Gastrocnemius medialis (tissue), 4 donors: ENCODE results near the gene PRKAR2B.
"Not testable (repeated sequence)": the region's sequence is repeated elsewhere in the genome, so short reads cannot be mapped to it uniquely, and the experiment has no call there.

Experiments
- POLR2A ChIP-seq, 2 donors: fragments of 450-650 bp; IDR thresholded peaks; one replicate each; pipeline ENCODE4 v1.6.1; 2017; ENCODE audit warnings: antibody characterized with exemption in 2 of 2, mild to moderate bottlenecking in 2 of 2, moderate library complexity in 2 of 2
- TF ChIP-seq, protein P1 (sequence below), 5 experiments: fragments of 450-650 bp in 3 of 5; fragments of 200-600 bp in 2 of 5; sonication (generic) in 2 of 5; IDR thresholded peaks in 4 of 5; conservative IDR thresholded peaks in 1 of 5; 1 replicate in 4 of 5; 2 replicates in 1 of 5; pipeline ENCODE4 v1.5.1; 2016 to 2019; ENCODE audit warnings: antibody characterized with exemption in 5 of 5, mild to moderate bottlenecking in 3 of 5, moderate library complexity in 3 of 5

DNA sequence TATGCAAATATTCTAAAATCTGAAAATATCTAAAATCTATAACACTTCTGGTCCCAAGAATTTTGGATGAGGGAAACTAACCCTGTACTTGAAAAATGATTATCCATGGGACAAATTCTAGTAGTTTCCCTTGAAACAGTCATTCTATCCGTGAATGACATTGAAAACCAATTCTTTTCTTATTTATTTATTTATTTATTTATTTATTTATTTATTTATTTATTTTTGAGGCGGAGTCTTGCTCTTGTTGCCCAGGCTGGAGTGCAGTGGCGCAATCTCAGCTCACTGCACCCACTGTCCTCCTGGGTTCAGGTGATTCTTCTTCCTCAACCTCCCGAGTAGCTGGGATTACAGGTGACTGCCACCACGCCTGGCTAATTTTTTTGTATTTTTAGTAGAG is 99.4 kb downstream of the PRKAR2B start:
- TF ChIP-seq, protein P1, sequence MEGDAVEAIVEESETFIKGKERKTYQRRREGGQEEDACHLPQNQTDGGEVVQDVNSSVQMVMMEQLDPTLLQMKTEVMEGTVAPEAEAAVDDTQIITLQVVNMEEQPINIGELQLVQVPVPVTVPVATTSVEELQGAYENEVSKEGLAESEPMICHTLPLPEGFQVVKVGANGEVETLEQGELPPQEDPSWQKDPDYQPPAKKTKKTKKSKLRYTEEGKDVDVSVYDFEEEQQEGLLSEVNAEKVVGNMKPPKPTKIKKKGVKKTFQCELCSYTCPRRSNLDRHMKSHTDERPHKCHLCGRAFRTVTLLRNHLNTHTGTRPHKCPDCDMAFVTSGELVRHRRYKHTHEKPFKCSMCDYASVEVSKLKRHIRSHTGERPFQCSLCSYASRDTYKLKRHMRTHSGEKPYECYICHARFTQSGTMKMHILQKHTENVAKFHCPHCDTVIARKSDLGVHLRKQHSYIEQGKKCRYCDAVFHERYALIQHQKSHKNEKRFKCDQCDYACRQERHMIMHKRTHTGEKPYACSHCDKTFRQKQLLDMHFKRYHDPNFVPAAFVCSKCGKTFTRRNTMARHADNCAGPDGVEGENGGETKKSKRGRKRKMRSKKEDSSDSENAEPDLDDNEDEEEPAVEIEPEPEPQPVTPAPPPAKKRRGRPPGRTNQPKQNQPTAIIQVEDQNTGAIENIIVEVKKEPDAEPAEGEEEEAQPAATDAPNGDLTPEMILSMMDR (IDR thresholded peaks at IDR 0.05 in 4 of 5, conservative IDR thresholded peaks at IDR 0.05 in 1 of 5): not testable (repeated sequence)
- TF ChIP-seq POLR2A (IDR thresholded peaks at IDR 0.05): not testable (repeated sequence)
